ENCODE data around the gene SSTR3. TPM values are rescaled to one million over a fixed set of nuclear protein-coding genes. Genes with fewer than 3 reads are reported as not detected.

SSTR3 gene
- total and polyA plus RNA-seq, 9 of the 15 experiments (the other 6 are each of a cell fraction or from before 2014, with no cell fraction given): 0.03 TPM; not detected in 8

GRCh38 chr22:37179126-37179470 lies 33.2 kb downstream of the SSTR3 start:
- Histone ChIP-seq H3K27ac (ENCODE audit: extremely low read depth, low read depth, low read length) (no peak overlapping the region), H3K27me3 (ENCODE audit: control insufficient read depth in 2 of 2, insufficient read depth in 2 of 2, low read length in 2 of 2) (peaks cover 9 to 54% of the 10 kb centered on the region in 2 experiments; a peak in 4 of 5 replicates), H3K9me3 (replicated peaks; ENCODE audit: control insufficient read depth, insufficient read depth, low read depth, low read length) (no peaks in the 10 kb centered on the region), H4K20me1 (replicated peaks; ENCODE audit: control insufficient read depth, insufficient read depth, low read length) (0 out of 2 replicates have a peak, but pooled peaks cover 3% of the 10 kb centered on the region), H3K36me3 (ENCODE audit: control insufficient read depth, insufficient read depth, low read length) (no peaks in the 10 kb centered on the region), H2AFZ (ENCODE audit: low read depth, low read length) (no peak overlapping the region), H3K4me2 (ENCODE audit: insufficient read depth, low read length) (no peak overlapping the region), H3K79me2 (ENCODE audit: control insufficient read depth, insufficient read depth, low read length) (no peaks in the 10 kb centered on the region), H3K4me3 (no peak overlapping the region), H3K9me1 (ENCODE audit: control insufficient read depth, insufficient read depth, low read length) (no peaks in the 10 kb centered on the region), H3K4me1 (replicated peaks in 1 of 2; ENCODE audit: control insufficient read depth in 2 of 2, insufficient read depth in 2 of 2, low read length in 2 of 2) (peaks cover 0 to 29% of the 10 kb centered on the region in 2 experiments; a peak in 2 of 5 replicates), H3K9ac (ENCODE audit: insufficient read depth in 1 of 2, low read depth in 2 of 2, low read length in 2 of 2) (no peak overlapping the region)
- ChIA-PET POLR2A (interaction anchor here (1.1 kb wide), 1 partner anchor 18 kb away, joined by 3 read pairs; no protein-coding TSS in a partner anchor), CTCF (ENCODE audit: low intra/inter-chr PET ratio) (no interaction called here)
- 26% methylated on average over 9 of the region's 10 CpGs for WGBS (ENCODE audit: insufficient coverage, low coverage, missing lambda C conversion rate)
- FAIRE-seq (no peak), ATAC-seq (no peak), DNase-seq (ENCODE audit: extremely low read depth in 1 of 4, low spot score in 3 of 4) (no peak)
- no TSS peak for BruUV-seq (replicated peaks)
- no peak for TF ChIP-seq NUFIP1 (IDR thresholded peaks at IDR 0.05; ENCODE audit: partially characterized antibody)
- intact Hi-C loops (cut with micrococcal nuclease): no loop called here
- in situ Hi-C loops (cut with MboI): no loop called here

- H3K9me1 ChIP-seq (ENCODE audit: control insufficient read depth, insufficient read depth, low read length): no peaks in the 10 kb centered on the region
- BruUV-seq (replicated peaks): no TSS peak
- peaks cover 9 to 54% of the 10 kb centered on the region in 2 experiments; a peak in 4 of 5 replicates for H3K27me3 ChIP-seq (ENCODE audit: control insufficient read depth in 2 of 2, insufficient read depth in 2 of 2, low read length in 2 of 2)
- H3K9ac ChIP-seq (ENCODE audit: insufficient read depth in 1 of 2, low read depth in 2 of 2, low read length in 2 of 2): no peak overlapping the region
- ATAC-seq (no peak), FAIRE-seq (no peak), DNase-seq (ENCODE audit: extremely low read depth in 1 of 4, low spot score in 3 of 4) (no peak)
- H3K27ac ChIP-seq (ENCODE audit: extremely low read depth, low read depth, low read length): no peak overlapping the region
- no peak overlapping the region for H3K4me2 ChIP-seq (ENCODE audit: insufficient read depth, low read length)
- intact Hi-C loops (cut with micrococcal nuclease) (no loop called here), in situ Hi-C loops (cut with MboI) (no loop called here)
- 0 out of 2 replicates have a peak, but pooled peaks cover 3% of the 10 kb centered on the region for H4K20me1 ChIP-seq (replicated peaks; ENCODE audit: control insufficient read depth, insufficient read depth, low read length)
- no peaks in the 10 kb centered on the region for H3K36me3 ChIP-seq (ENCODE audit: control insufficient read depth, insufficient read depth, low read length)
- no peaks in the 10 kb centered on the region for H3K9me3 ChIP-seq (replicated peaks; ENCODE audit: control insufficient read depth, insufficient read depth, low read depth, low read length)
- CTCF ChIA-PET (ENCODE audit: low intra/inter-chr PET ratio): no interaction called here
- H2AFZ ChIP-seq (ENCODE audit: low read depth, low read length): no peak overlapping the region
- POLR2A ChIA-PET: interaction anchor here (1.1 kb wide), 1 partner anchor 18 kb away, joined by 3 read pairs; no protein-coding TSS in a partner anchor
- peaks cover 0 to 25% of the 10 kb centered on the region in 2 experiments; a peak in 2 of 5 replicates for H3K4me1 ChIP-seq (replicated peaks in 1 of 2; ENCODE audit: control insufficient read depth in 2 of 2, insufficient read depth in 2 of 2, low read length in 2 of 2)
- no peak overlapping the region for H3K4me3 ChIP-seq
- H3K79me2 ChIP-seq (ENCODE audit: control insufficient read depth, insufficient read depth, low read length): no peaks in the 10 kb centered on the region
- WGBS (ENCODE audit: insufficient coverage, low coverage, missing lambda C conversion rate): 11% methylated on average over 14 of the region's 17 CpGs
- TF ChIP-seq TFAM (CRISPR knock-in tag; conservative IDR thresholded peaks at IDR 0.05): no peak
- TF ChIP-seq NELFE (IDR thresholded peaks at IDR 0.05; ENCODE audit: insufficient read depth, insufficient read length): no peak
- no peak for TF ChIP-seq DNMT1 (IDR thresholded peaks at IDR 0.05)
- TF ChIP-seq SMARCC2 (IDR thresholded peaks at IDR 0.05; ENCODE audit: low read depth): no peak
- TF ChIP-seq, protein P1, sequence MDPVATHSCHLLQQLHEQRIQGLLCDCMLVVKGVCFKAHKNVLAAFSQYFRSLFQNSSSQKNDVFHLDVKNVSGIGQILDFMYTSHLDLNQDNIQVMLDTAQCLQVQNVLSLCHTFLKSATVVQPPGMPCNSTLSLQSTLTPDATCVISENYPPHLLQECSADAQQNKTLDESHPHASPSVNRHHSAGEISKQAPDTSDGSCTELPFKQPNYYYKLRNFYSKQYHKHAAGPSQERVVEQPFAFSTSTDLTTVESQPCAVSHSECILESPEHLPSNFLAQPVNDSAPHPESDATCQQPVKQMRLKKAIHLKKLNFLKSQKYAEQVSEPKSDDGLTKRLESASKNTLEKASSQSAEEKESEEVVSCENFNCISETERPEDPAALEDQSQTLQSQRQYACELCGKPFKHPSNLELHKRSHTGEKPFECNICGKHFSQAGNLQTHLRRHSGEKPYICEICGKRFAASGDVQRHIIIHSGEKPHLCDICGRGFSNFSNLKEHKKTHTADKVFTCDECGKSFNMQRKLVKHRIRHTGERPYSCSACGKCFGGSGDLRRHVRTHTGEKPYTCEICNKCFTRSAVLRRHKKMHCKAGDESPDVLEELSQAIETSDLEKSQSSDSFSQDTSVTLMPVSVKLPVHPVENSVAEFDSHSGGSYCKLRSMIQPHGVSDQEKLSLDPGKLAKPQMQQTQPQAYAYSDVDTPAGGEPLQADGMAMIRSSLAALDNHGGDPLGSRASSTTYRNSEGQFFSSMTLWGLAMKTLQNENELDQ (CRISPR knock-in tag; IDR thresholded peaks at IDR 0.05; ENCODE audit: borderline replicate concordance): no peak
- TF ChIP-seq TEAD1 (CRISPR knock-in tag; IDR thresholded peaks at IDR 0.05): no peak
- no peak for TF ChIP-seq NR2C1 (IDR thresholded peaks at IDR 0.05)
- no peak for TF ChIP-seq NR2C1 (tag; IDR thresholded peaks at IDR 0.05)
- TF ChIP-seq ILF3 (IDR thresholded peaks at IDR 0.05; ENCODE audit: borderline replicate concordance): no peak
- TF ChIP-seq NEUROD1 (IDR thresholded peaks at IDR 0.05; ENCODE audit: borderline replicate concordance, low read depth, low read length, partially characterized antibody): no peak
Measured at GRCh38 chr22:37178350-37179125, 33.7 kb downstream of the SSTR3 start.

Measured in K562 (cell line).